Activated CD4-positive, CD25-positive, alpha-beta regulatory T cell (primary cell): ENCODE results near the gene LNP1.
A peak's percentile ranks its signal among the peaks of the same experiment; 100 is the strongest.

ENCODE experiments used
- DNase-seq, 4 experiments: peaks; one replicate each; lab custom pipeline; 2025; lab: John Stamatoyannopoulos, UW

LNP1 gene

DNA sequence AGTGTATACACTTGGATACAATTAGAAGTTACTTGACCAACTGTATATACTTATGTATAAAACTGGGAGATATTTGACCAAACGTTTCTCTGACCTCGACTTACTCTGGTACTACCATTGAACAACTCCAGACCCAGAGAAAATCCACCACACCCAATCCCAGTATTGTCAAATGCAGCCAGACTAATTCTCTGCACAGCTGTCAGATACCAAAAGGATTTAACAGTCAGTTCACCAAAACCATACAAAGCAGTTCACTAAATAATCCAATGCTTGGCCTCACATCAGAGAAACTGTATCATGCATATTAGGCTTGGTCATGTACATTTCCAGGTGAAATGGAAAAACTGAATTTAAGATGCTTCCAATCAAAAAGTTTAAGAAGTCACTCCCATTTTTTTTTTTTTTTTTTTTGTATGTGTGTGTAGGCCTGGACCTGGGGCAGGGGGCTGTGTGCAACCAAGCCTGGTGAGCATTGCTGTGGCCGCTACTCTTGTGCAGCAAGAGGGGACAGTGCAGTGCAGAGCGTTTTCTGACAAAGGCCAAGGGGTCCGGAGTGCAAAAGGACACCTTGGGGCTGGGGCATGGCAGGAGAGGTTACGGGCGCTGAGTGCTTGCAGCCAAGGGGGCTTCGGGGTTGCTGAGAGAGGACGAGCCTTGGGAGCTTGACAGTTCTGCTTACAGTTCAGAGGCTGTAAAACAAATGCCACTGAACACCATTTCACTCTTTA, 1.8 kb upstream of the LNP1 start:
- DNase-seq: no peak

DNA sequence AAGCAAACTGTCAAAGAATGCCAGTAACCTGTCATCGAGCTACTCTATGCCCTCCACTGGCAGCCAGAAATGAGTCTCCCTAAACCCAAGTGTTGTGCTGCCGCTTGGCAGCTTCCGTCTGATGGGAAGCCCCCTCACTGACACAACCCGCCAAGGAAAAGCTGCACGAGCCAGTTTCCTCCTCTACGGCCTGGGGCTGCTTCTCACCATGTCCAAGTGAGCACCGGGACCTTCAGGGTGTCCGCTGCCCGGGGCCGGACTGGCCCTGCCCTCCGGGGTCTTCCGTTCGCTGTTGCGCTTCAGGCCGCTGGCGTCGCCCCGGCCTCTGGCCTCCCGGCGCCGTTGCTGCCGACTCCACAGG, 940 bp upstream of the LNP1 start:
- DNase-seq: peak in 2 of 4 experiments; percentile 6 to 14

DNA sequence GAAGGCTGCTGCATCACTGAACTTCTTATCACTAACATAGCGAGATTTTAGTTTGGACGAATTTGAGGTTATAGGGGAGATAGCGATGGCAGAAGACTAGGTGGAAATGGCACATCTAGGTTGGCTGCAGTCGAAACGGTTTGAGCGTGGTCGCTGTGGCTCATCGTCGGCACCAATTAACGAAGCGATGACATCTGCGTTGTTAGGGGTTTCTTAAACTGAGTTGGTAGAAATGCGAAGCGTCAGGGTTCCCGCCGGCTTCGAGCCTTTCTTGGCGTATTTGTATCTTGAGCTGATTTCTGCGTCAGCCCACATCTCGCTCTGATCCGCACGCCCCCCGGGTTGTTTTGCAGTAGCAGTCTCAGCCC, 319 bp downstream of the LNP1 start:
- DNase-seq: peak; percentile 6 to 43 (median 11)

GRCh38 chr3:100402256-100402655, 917 bp downstream of the LNP1 start:
- DNase-seq: no peak

GRCh38 chr3:100402891-100403290, 1.6 kb downstream of the LNP1 start:
- DNase-seq: no peak

GRCh38 chr3:100403362-100404249, 2.3 kb downstream of the LNP1 start:
- no peak for DNase-seq

DNA sequence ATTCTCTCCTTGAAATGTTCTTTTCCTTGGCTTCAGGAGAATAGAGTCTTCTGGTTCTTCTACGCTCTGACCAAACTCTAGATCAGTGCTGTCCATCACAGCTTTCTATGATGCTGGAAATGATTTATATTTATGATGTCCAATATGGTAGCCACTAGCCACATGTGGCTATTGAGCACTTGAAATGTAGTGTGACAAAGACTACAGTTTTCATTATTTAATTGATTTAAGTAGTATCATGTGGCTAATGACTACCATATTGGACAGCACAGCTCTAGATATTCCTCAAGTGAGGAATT, 2.9 kb downstream of the LNP1 start:
- DNase-seq: no peak

GRCh38 chr3:100407164-100407563, 5.8 kb downstream of the LNP1 start:
- no peak for DNase-seq

GRCh38 chr3:100407977-100408532, 6.7 kb downstream of the LNP1 start:
- no peak for DNase-seq

DNA sequence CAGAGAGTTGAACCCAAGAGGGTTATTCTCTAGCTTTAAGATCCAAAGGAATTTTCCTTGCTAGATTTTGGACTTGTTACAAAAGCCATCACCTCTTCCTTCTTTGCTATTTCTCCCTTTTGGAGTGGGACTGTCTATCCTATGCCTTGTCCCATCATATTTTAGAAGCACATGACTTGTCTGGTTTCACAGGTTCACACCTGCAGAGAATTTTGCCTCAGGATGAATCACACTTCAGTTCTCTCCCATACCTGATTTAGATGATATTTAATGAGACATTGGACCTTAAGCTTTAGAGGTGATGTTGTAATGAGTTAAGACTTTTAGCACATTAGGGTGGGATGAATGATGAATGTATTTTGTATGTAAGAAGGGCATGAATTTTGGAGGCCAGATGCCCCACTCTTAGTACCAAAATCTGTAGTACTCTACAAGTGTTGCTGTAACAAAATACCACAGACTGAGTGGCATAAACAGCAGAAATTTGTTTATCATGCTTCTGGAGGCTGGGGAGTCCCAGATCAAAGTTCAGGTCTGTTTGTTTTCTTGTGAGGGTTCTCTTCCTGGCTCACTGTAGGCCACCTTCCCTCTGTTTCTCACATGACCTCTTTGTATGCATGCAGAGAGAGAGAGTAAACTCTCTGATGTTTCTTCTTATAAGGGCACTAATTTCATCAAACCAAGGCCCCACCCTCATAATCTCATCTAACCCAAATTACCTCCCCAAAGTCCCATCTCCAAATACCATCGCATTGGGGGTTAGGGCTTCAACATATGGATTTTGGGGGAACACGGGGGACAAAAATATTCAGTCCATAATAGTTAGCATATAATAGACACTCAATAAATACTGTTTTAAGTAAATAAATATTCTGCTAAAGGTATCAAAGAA, 10.0 kb downstream of the LNP1 start:
- no peak for DNase-seq

- no peak for DNase-seq
These were observed 11.7 kb downstream of the LNP1 start for GRCh38 chr3:100412912-100413590.

GRCh38 chr3:100413613-100414012, 12.3 kb downstream of the LNP1 start:
- DNase-seq: no peak

DNA sequence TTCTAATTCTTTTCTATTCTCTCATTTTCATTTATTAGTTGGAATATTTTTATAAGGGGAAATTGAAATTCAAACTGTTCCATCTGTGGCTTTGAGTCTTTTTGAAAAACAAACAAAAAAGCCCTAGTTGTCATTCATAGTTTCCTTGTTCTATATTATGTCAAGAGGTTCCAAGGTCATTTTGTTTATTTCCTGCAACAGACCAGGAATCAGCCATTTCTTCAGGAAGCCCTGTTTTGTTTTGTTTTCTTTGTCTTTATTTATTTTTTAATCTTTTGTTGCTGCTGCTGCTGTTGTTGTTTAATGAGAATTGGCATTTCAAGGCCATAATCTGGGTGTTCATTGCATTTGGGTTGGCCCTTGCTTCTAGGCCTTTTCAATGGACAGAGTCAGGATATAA, 14.8 kb downstream of the LNP1 start:
- DNase-seq: no peak

DNA sequence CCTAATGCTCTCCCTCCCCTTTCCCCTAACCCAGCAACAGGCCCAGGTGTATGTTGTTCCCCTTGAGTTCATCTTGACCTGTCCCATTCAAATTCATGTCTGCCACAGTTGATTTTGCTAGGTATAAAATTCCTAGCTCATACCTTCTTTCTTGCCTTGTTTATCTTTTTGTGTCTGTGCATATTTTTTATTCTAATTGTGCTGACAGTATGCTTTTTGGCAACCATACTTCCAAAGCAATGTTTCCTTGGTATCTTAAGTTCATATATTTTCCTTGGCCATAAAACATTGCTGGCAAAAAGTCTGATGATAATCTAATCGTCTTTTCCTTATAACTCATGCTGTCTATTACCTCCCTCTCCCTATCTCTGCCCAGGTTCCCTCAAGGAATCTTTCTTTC, 15.5 kb downstream of the LNP1 start:
- DNase-seq: no peak

GRCh38 chr3:100419406-100419805, 18.1 kb downstream of the LNP1 start:
- DNase-seq: no peak

DNA sequence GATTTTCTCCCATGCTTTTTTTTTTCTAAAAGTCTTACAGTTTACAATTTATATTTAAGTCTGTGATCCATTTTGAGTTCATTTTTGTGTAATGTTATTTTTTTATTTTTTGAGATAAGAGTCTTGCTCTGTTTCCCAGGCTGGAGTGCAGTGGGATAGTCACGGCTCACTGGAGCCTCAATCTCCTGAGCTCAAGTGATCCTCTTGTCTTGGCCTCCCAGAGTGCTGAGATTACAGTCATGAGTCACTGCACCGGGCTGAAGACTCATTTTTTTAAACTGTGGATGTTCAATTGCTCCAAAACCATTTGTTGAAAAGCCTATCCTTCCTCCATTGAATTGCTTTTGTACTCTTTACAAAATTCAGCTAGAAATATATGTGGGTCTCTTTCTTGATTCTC, 19.5 kb downstream of the LNP1 start:
- no peak for DNase-seq

DNA sequence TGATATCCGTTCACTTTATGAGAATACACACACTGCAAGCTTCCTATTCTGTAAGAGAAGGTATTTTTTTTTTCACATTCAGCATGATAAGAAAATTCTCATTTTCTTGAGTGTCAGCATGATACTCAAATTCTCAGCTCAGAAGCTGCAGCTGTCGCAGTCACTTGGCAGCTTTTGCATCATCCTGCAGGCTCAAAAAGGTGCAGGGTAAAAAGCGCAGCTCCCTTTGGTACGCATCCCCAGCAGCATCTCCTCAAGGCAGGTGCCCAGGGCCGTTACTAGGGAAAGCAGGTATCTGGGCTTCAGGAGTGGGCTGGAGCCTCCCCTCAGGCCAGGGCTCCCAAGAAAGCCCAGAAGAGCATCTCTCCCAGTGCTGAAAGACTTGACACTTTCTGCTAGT, 22.3 kb downstream of the LNP1 start:
- DNase-seq: no peak

DNA sequence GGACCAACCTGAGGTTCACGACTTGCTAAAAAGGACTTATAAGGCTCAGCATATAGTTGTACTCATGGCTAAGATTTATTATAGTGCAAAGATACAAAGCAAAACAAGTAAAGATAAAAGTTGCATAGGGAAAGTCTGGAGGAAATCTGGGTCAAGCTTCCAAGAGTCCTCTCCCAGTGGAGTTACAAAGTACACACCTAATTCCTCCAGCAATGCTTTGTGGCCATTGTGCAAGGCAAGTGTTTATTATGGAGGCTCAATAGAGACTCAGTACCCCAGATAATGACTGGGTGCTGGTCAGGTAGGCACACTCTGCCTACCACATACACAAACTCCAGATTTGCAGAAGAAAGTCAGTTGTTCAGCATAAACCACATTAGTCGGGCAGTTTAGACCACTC, 22.9 kb downstream of the LNP1 start:
- DNase-seq: no peak

DNA sequence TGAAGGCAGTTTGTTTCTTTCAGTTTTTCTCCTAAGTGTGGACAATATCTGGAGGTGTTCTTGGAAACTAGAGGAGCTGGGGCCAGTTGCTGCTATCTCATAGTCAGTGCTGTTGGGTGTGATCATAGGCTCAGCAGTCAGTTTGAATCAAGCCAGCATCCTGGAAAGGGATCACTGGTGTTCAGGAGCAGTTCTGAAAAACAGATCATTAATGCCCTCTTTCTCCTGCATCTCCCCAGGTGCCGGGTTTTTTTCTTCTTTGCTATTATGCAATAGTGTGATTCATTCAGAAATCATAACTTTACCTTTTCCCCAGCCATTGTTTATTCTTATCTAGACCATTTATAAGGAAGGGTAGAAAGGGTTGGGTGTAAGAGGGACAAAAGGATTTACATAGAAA, 24.0 kb downstream of the LNP1 start:
- DNase-seq: no peak

- DNase-seq: no peak
These were observed 24.8 kb downstream of the LNP1 start for GRCh38 chr3:100426067-100426682.

DNA sequence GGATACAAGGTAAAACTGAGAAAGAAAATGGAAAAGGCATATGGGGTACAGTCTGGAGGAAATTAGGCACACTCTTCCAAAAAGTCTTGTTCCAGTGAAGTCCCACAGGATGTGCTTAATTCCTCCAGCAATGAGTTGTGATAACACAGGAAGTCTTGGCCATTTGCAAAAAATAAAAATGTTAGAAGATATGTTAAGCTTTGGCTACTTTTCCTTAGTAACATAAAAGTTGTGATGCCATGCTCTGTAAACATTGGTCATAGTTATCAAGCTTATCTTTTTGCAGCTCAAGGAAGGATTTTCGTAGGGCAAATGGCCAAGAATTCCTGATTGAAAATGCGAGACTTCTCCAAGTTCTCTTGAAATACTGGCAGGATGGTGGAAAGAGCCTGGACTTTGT, 26.4 kb downstream of the LNP1 start:
- no peak for DNase-seq
